Activated effector memory CD4-positive, alpha-beta T cell treated with Interleukin-2 at 50 U/mL for 16 hours (primary cell): ENCODE results near the gene DBX1.
A peak's percentile ranks its signal among the peaks of the same experiment; 100 is the strongest.
"Not testable (repeated sequence)": the region's sequence is repeated elsewhere in the genome, so short reads cannot be mapped to it uniquely, and the experiment has no call there.

Experiments
- DNase-seq: peaks from one replicate; pipeline ENCODE4 v3.0.0-alpha.2; 2020

The DBX1 gene

DNA sequence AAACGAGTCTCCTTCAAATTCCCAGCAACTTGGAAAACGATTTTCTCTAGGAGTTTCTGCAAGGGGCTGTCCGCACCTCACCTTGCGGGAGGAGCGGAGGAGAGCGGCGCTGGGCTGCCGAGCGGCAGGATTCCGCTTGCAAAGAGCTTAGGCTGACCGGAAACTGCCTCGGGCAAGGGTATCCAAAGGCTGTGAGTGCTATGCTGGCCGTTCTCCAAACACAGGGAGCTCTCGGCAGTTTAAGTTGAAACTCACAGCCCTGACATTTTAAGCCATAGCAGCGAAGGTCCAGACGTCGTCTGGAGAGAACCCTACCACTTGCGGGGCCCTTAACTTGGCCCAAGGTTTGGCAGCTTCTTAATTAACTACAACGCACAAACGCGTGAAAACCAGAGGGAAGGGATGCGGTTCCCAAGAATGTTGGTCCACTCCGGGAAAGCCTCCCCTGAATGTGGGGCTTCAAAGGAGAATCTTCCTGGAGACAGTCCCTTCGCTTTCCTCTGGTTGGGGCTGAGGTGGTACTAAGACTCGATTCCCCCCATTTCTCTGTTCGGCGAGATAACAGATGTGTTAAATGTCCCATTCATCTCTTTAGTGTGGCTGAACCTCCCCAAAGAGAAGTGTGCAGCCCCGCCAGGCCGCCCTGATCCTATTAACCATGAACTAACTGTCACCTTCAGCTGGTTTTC is 1.1 kb upstream of the DBX1 start:
- no peak for DNase-seq

DNA sequence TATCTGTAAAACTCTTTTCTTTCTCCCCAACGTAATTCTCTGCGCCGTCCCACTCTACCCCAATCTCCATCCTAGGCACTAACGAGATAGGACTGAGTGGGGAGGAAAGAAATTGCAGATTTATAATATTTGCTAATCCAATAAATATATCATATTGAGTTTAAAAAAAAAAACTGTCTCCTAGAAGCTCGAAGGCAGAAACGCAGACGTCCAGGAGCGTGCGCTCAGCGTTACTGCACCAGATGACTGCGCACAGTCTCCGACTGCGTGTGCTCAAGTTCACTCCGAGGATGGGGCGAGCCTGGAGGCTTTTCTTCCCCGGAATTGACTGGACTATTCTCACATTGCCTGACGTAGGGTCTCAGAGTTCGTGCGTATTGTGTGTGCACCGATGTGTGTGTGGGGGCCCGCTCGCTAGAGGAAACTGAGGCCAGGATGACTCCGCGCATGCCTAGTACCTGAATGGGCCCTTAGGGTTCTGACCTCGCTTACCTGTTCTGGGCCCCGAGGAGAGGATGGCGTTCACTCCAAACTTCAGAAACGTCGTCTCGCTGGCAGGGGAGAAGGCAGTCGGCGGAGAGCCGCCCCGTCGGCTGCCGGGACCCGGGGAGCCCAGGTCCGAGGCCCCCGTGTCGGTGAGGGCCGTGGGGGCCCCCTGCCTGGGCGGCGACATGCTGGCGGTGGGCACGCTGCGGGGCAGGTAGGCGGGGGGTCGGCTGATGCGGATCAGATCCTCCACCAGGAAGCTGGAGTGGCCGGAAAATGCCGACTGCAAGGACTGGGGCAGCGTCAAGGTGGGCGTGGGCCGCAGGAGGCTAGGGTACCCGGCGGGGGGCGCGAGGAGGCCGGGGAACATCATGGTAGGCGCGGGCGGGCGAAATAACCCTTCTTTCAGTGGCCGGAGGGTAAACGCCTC is 551 bp downstream of the DBX1 start:
- no peak for DNase-seq

DNA sequence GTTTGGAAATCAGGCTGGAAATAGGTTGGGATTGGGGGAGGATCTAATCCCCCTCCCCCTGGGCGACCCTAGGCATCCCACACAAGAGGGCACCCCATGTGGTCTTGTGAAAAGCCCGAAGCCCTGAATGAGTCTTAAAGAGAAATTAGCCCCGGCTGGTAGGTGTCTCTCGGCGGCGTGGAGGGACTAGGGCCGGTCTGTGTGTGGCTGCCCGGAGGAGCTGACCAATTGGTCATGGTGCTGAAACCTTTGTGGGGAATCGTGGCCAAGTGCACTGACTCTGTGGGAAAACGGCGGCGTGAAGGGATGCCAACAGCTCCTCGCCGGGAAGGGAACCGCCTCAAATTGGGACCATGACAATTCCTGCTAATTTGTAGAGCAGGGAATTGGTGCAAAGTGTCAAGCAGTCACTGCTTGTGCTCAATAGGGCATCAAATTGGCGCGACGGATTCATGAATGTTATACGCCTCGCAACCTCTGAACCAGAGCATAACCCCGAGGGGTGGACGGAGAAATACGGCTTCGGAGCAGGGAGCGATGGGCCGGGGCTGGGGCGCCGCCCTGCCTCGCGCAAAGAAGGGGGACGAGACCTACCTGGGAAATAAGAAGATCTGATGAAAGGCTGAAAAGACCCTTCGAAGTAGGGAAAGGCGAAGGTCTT is 1.5 kb downstream of the DBX1 start:
- DNase-seq = no peak

DNA sequence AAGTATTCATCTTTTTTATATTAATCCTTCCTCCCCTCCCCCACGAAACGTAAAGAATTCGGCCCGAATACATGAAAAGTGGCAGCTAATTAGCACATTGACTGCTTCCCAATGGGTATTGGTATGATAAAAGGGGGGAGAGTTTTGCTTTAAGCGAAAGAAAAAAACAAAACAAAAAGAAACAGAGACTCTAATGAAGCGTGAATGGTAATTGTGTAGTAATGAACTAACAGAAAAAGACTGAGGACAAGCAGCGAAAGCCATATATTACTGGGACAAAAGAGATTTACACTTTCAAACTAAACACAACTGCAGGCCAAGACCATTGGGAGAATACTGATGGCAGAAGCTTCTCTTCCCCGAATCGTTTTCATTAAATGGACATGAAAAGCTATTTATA is 2.5 kb downstream of the DBX1 start:
- DNase-seq = no peak

DNA sequence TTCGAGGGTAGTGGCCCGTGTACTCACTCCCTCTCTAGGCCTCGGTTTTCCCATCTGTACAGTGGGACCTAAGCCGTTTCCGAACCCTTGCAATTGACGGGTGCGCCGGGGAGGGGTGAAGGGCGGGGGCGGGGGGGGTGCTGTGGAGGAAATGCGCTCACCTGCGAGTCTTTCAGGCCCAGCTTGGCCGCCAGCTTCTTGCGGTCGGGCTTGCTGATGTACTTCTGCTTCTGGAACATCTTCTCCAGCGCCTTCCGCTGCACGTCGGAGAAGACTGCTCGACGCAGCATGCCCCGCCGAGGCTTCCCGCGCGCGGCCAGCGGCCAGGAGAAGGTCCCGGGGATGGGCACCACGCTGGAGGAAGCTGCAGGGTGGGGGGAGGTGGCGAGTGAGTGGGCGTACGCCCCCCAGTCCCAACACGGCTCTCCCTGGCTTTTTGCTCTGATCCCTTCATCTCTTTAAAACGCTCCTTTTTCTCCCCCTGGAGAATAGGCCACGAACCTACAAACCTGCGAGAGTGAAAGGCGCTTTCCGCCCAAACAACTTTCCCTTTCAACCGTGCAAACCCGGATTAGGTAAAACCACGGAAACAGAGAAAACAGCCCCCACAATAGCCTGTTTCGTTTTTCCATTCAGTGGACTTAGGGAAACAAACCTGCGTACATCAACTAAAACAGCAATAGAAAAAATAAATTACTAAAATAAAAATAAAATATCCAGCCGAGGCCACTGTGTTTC is 3.2 kb downstream of the DBX1 start:
- DNase-seq = peak; percentile 21

DNA sequence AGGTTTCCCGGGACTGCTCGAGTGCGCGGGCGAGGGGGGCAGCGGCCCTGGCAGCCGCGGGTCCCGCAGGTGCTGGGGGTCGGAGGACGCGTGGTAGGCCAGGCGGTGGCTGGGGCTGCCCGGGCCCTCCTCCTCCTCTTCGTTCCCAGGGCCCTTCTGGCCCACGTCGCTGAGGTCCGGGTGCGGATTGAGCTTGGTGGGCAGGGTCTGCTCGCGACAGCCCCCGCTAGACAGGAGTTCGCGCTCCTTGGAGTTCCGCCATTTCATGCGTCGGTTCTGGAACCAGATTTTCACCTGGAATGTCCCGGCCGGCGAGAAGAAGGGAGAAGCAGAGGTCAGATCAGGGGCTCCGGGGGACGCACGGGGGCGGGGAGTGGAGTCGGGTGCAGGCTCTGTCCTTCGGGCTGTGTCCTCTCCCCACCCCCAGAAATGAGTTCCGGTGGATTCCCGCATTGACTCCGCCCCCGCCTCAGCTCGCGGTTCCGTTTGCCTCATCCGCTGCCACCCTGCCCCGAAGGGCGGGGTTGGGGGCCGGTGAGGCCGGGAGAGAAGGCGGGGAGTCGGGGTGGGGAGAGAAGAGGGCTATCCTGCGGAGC is 3.9 kb downstream of the DBX1 start:
- DNase-seq = peak; percentile 49

DNA sequence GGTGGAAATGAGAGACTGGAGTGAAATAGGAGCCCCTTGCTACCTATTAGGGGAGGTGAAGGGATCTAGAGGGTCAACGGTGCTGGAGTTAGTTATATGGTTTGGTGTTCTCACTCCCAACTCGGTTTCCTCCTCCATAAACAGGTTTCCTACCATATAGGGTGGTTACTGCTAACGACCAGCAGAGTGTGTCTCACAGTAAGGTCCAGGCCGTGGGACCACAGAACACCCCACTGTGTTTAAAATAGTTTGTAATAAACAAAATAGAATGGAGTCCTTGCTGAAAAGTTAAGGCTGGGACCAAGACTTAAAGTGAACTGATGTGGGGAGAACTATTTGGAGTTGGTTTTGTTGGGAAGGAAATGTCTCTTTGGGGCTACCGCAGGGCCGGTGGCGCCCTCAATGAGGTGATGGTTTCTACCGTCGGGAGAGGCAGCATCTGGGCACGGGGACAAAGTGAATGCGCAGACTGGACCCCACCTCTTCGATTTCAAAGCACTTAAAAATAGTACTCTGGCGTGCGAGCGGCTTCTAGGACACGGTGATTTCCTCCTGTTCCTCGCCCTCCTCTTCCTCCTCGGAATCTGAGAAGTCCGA is 4.5 kb downstream of the DBX1 start:
- no peak for DNase-seq

DNA sequence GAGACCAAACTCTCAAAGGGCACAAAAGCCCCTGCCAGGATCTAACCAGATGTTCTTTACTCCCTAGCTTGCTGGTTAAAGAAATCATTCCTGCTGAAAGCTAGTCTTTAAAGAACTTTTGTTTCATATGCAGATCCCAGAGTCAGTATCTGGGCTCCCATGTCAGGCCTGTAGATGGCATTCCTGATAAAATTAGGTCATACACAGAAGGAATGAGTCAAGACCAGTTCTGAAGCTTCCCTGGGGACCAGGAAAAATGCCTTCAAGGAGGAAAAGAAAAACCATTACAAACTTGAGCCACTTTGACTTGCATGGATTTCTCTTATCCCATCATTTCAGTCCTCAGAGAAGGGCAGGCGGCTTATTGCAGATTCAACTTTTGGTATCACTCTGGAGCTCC is 5.9 kb downstream of the DBX1 start:
- DNase-seq = no peak

DNA sequence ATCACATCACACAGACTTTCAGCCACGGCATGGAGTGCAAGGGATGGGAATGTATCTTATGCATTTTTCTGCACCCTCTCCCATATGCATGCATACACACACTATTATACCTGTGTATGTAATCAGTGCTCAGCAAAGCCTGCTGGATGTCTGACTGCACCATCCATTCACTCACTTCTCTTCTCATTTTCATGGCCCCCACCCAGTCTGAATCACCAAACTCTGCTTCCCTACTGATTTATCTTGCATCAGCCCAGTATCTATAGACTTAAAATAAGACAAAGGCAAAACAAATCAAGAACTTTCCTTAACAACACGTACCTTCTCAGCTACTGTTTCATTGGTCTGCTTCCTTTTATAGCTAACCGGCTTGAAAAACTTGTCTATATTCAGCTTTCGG is 21.6 kb downstream of the DBX1 start:
- no peak for DNase-seq

DNA sequence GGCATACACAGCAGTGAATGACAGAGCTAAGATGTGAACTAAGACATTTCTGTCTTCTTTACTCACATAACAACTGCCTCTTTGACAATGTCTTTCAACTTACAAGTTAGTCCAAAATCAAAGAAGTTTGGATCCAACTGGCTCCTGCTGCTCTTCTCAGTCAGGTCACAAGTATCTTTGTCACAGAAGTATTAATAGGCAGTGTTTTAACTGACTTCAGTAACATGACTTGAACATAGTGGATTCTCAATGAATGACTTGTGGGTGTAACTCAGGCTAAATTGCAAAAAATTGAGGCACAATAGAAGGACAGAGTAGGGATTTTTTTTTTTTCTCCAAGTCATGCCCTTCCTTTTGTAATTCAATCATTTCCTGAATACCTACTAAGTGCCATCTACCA is 22.6 kb downstream of the DBX1 start:
- no peak for DNase-seq

DNA sequence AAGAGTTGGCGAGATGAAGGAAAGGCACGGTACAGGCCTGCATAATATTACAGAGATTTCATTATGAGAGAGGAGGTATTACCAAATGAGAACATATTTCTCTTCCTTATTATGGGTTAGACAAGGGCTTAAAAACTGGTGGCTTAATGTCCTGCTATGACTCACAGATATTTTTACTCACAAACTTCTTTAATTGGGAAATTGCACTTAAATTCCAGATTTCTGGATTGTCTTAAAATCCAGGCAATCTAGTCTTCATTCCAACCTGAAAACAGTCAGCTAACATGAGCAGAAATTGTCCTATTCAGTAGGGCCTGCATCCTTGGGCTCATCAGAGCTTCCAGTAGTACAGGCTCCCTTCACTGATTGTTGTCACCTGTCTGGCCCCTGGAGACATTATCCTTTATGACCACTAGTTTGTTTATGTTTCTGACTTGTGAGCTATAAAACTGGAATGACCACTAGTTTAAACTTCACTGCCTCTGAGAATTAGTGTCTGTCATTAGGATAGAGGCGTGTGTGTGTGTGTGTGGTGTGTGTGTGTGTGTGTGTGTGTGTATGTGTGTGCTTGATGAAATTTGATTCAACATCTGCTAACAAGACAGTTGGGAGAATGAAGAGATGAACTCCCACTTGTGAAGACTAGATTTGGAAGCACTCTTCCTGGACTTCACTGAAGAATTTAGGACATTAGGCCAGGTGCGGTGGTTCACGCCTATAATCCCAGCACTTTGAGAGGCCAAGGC is 25.1 kb downstream of the DBX1 start:
- no peak for DNase-seq

DNA sequence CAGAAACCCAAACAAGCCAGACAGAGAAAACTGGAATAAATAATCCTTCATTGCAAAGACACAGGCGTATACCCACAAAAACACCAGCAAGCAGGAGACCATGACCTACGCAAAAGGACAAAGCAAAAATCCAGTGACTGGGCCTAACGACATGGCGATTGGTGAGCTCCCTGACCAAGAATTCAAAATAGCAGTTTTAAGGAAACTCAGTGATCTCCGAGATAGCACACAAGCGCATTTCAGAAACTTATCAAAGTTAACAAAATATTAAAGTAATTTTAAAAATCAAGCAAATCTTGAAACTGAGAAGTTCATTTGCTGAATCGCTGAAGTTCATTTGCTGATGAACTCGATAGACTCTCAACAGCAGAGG is 27.6 kb downstream of the DBX1 start:
- DNase-seq = no peak

DNA sequence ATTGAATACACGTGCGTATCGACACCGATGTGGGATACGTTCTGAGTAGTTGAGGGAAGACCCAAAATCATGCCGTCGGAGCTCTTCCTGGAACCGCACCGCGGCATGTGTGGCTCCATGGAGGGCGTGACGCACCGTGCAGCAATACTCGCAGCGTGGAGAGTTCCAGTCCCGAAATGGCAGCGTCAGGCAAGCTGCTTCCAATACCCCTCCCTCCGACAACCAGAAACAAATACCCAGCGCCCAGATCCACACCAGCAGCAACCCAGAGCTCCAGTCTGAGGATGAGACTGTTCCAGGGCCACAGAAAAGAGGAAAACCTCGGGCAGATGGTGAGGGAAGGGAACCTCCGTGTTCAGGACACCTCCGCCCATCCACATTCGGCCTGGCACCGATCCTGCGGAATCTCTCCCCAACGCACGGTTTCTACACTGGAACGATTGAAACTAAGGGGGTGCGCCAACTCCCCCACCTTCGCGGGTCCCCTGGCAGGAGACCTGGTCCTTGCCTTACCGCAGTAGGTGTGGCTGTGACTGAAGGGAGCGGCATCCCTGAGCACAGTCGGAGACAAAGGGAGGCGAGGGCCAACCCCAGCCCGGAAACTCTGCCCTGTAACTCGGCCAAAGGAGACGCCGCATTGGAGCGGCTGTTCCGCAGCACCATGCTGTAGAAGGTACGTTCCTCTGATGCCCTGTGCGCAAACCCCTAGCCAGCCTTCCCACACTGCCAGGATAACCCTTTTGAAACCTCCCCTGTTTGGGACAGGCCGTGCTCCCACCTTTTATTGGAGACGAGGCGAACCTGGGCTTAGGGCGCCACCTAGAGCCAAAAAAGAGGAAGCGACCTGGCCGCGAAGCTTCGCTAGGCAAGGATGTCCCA is 28.2 kb downstream of the DBX1 start:
- peak; percentile 24 for DNase-seq

DNA sequence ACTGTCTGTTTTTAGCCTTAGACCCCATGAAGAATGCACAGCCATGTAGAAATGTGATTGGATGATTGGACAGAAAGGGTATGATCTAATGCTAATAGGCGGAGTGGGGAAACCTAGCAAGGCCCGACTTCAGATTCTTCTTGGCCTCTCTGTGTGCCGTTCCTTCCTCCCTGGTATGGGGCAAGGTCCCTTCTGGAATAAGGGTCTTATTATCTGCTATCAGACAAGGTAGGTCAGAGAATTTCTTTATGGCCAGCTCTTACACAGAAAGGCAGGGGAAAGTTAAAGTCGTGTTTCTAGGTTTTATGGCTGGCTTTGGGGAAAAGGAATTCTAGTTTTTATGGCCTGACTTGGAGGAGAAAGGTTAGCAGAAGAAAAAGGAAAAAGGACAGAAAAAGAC is 30.6 kb downstream of the DBX1 start:
- DNase-seq = no peak

DNA sequence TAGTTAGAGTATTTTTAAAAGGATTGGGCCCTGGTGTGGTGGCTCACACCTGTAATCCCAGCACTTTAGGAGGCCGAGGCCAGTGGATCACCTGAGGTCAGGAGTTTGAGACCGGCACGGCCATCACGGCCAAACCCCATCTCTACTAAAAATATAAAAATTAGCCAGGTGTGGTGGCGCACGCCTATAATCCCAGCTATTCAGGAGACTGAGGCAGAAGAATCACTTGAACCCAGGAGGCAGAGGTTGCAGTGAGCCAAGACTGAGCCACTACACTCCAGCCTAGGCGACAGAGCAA is 31.8 kb downstream of the DBX1 start:
- not testable (repeated sequence) for DNase-seq

DNA sequence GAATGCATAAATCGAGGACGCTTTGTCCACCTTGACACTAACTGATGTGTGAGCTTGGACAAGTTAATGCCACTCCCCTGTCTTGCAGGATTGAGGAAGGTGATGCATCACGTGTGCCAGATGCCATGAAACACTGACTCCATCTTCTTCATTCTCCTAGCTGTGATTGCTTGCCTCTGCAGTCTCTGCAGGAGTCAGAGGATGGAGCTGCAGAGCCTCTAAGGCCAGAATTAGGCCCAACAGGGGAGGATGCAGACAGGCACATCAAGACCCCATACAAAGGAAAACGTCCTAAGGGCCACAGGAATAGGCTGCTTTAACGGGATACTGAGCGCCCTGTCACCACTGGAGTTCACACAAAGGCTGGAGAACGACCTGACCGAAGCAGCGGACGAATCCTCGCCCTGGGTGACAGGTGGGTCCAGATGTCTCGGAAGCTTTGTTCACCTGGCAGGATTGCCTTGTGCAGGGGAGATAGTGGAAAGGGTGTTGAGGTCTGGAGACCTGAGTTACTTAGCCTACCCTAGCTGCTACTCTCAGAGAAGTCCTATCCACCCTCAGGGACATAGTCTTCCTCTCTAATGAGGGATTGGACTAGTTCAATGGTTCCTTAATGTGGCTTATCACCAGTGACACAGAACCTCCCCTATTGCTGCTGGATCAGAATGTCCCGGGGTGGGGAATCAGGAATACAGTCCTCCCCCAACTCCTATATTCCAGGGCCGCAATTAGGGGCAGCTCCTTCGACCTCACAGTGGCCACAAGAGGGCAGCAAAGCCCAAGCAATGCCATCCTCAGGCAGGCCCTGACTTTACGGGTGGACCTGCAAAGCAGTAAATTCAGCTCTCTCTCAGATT is 32.4 kb downstream of the DBX1 start:
- DNase-seq = peak; percentile 60

DNA sequence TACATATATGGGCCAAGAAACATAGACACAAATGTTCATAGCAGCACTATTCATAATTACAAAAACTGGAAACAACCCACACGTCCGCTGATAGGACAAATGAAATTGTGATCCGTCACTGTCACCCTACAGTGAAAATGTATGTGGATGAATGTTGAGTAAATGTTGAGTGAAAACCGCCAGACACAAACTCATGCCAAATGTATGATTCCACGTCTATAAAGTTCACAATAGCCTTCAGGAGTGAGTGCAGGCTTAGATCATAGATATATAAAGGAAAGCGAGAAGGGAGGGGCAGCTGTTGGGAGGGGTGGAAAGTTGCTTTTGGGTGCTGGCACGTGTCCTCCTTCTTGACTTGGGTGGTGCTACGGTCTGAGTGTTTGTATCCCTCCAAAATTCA is 33.6 kb downstream of the DBX1 start:
- DNase-seq = no peak

DNA sequence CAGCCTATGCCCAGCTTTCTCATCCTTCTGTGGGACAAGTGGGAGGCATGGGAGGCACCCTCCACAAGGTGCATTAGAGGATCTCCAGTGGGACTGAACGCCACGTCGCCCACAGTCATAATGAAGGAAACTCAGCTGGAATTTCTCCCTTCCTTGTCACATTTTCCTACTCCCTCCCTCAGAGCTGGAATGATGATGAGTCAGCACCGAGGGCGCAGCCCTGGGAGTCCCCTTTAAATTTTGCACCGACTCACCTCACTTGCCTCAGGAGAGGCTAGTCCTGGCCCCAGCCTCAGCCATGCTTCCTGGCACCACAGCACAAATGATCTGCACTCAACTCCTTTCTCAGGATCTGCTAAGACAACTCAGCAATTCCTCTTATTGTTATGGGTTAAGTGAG is 34.3 kb downstream of the DBX1 start:
- no peak for DNase-seq

DNA sequence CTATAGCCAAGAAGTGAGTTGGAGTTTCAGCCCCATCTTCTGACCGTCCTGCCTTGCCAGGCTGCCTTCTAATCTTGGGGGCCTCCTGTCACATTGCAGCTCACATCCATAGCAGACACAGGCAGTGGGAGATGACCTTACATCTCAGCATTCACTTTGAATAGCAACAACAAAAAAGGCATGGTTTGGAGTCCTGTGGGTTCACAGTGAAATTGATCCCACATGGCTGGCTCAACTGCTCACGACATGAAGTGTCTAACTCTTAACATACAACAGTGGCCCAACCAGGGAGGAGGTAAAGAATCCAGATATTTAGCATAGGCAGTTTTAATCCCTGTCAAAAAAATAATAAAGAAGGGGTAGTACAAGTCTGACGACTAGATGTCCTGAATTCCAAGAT is 38.1 kb downstream of the DBX1 start:
- no peak for DNase-seq
